ENCODE measurements around the gene ATP6V1B1.

- TF ChIP-seq E2F4 (CRISPR knock-in tag; IDR thresholded peaks at IDR 0.05; ENCODE audit: borderline replicate concordance, low read depth) (no peak), ATF3 (CRISPR knock-in tag; conservative IDR thresholded peaks at IDR 0.05) (no peak), STAT6 (CRISPR knock-in tag; conservative IDR thresholded peaks at IDR 0.05; ENCODE audit: low read depth) (no peak), SP1 (CRISPR knock-in tag; conservative IDR thresholded peaks at IDR 0.05) (no peak), CTCF (IDR thresholded peaks at IDR 0.05) (no peak), EMX1 (CRISPR knock-in tag; IDR thresholded peaks at IDR 0.05) (no peak), CREB1 (CRISPR knock-in tag; IDR thresholded peaks at IDR 0.05) (no peak), ZNF232 (CRISPR knock-in tag; IDR thresholded peaks at IDR 0.05) (no peak), HMGXB4 (CRISPR knock-in tag; IDR thresholded peaks at IDR 0.05) (no peak), ZNF532 (CRISPR knock-in tag; IDR thresholded peaks at IDR 0.05; ENCODE audit: borderline replicate concordance) (no peak), NFYB (CRISPR knock-in tag; conservative IDR thresholded peaks at IDR 0.05; ENCODE audit: low read depth) (no peak), ESRRA (CRISPR knock-in tag; IDR thresholded peaks at IDR 0.05; ENCODE audit: borderline replicate concordance) (no peak), SMAD3 (CRISPR knock-in tag; IDR thresholded peaks at IDR 0.05; ENCODE audit: borderline replicate concordance) (no peak)
Measured at GRCh38 chr2:70930371-70931329, 5.0 kb upstream of the ATP6V1B1 start.
